HepG2 (cell line): Measurements from ENCODE around the gene USP34.

Source experiments
- BRCA1 ChIP-seq: sonication (generic); formaldehyde crosslinking; IDR thresholded peaks from 2 replicates; pipeline ENCODE4 v1.4.0; 2020; ENCODE audit warnings: missing genetic modification reagents
- IKZF5 ChIP-seq: IDR thresholded peaks from 2 replicates; pipeline ENCODE4 v1.6.1; 2018; ENCODE audit warnings: missing genetic modification reagents, mild to moderate bottlenecking, missing compliant biosample characterization
- PREB ChIP-seq: sonication (generic); formaldehyde crosslinking; IDR thresholded peaks from 2 replicates; pipeline ENCODE4 v1.4.0; 2020; ENCODE audit warnings: missing genetic modification reagents

GRCh38 chr2:61423714-61424113 is 47.2 kb downstream of the USP34 start:
- TF ChIP-seq IKZF5 (CRISPR knock-in tag) (no peak), BRCA1 (CRISPR knock-in tag) (no peak), PREB (CRISPR knock-in tag) (no peak)
